Subcutaneous adipose tissue (tissue), 4 donors: ENCODE data around the gene PALD1. TPM values are rescaled to one million over a fixed set of nuclear protein-coding genes. Genes with fewer than 3 reads are reported as not detected.

Experiments used
- total RNA-seq, 4 donors: library from RNA; depleted of rRNA; stranded (reverse); fragments of >200 nt; gene quantifications; one replicate each; pipeline ENCODE4 v1.1.0, GENCODE V29; 2016
- TF ChIP-seq, protein P1 (sequence below): fragments of 450-650 bp; IDR thresholded peaks from one replicate; pipeline ENCODE4 v1.5.1; 2016; ENCODE audit warnings: low read depth, mild to moderate bottlenecking, control low read depth, antibody characterized with exemption, moderate library complexity

The PALD1 gene
- total RNA-seq, 4 donors from 2014 or later = 1.0 to 4.5 (median 2.9) TPM

DNA sequence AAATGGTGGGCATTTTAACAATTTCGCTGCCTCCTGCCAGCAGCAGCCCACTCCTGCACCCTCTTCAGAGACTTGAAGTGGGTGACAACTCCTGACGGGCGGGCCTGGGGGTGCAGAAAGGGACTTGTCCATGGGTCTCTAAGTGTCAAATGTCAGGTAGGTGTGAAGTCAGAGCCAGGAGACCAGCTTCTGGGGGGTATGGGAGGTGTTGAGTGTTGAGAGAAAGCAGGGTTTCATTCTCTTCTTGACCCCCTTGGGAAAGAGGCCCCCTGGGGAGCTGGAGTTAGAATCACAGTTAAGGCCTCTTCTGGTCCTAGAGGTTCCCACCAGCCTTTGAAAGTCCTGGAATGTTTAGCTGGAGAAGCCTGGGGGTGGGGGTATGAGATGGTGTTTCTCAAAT is 11.6 kb upstream of the PALD1 start:
- TF ChIP-seq, protein P1, sequence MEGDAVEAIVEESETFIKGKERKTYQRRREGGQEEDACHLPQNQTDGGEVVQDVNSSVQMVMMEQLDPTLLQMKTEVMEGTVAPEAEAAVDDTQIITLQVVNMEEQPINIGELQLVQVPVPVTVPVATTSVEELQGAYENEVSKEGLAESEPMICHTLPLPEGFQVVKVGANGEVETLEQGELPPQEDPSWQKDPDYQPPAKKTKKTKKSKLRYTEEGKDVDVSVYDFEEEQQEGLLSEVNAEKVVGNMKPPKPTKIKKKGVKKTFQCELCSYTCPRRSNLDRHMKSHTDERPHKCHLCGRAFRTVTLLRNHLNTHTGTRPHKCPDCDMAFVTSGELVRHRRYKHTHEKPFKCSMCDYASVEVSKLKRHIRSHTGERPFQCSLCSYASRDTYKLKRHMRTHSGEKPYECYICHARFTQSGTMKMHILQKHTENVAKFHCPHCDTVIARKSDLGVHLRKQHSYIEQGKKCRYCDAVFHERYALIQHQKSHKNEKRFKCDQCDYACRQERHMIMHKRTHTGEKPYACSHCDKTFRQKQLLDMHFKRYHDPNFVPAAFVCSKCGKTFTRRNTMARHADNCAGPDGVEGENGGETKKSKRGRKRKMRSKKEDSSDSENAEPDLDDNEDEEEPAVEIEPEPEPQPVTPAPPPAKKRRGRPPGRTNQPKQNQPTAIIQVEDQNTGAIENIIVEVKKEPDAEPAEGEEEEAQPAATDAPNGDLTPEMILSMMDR = no peak

DNA sequence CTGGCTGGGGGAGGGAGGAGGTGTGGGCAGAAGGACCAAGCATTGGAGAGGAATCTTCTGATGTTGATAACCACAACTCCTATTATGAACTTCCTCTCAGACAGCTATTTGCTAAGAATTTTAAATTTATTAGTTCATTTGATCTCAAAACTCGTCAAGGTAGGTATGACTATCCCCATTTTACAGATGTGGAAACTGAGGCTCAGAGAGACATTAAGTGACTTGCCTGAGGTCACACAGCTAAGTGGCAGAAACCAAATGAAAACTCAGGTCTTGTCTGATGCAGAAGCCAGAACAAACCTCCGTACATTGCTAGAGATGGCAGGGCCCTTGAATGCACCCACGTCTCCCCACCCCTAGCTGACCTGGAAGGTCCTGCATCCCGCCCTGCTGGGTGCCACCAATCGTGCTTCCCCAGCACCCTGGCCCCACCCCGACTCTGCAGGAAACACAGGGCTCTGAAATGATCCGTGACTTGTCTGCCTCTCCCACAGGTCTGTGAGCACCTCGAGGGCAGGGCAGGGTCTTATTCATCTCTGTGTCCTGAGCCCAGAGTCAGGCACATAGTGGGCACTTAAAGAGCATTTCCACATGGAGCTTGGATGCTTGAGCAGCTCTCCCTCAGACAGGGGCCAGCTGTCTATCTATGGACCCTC is 5.6 kb upstream of the PALD1 start:
- TF ChIP-seq, protein P1 = no peak

DNA sequence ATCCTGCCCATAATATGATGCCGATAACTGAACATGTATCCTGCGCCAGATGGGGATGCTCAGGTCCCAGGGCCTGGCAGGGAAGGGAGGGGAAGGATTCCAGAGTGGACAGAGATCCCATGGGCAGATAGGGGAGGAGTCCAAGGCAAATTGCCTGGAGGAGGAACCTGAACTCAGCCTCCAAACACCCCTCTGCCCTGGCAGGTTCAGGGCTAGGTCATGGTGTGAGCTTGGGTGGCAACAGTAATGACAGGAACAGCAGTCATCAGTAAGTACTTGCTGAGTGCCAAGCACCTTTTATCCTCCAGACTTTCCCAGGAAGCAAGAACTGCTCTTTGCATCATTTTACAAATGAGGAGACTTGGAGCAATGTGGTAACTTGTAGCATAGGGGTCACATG is 3.8 kb upstream of the PALD1 start:
- TF ChIP-seq, protein P1 = no peak

DNA sequence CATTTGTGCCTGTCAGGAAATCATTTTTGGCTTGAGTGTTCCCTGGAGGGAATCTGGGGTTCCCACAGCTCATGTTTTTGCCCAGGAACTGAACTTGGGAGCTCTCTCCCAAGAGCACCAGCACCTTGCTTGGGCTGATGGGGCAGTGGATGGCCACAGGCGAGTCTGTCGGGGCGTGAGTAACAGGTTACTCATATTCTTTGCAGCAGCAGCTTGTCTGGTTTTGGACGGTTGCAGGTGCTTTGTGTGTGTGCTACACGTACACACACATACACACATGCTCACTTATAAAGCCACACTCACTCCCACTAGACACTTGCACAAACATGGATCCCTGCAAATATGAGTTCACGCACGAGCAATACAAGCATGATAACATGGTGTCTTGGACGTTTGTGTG is 2.9 kb upstream of the PALD1 start:
- TF ChIP-seq, protein P1 = no peak

DNA sequence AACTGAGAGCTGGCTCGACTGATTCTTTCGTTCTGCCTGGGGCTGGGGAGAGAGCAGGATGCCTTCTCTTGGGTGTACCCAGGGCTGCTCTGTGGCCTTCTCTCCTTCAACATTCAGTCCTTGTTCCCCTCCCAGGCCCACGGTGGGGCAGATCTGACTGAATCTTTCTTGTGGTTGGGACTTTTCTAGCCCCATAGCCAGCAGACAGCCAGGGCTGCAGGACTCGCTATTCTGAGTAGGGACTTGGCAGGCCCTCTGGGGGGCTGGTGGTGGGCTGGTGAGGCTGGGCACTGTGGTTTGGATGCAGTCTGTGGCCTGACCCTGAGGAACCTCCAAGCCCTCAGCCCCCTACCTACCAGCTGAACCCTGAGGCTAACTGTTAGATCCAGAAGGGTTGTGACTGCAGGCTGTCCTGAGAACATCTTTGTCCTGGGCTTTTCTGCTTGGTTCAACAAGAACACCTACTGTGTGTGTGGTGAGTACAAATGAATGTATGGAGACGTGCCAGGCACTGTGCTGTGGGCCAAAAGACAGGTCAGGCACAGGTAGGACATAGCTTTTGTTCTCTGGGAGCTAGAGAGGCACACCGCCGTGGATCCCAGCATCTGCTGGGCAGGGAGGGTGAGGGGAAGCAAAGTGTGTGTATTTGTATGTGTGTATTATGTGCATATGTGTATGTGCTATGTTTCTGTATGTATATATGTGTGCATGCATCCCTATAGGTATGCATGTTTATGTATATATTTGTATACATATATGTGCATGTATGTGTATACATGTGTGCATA is 2.1 kb upstream of the PALD1 start:
- TF ChIP-seq, protein P1 = no peak

DNA sequence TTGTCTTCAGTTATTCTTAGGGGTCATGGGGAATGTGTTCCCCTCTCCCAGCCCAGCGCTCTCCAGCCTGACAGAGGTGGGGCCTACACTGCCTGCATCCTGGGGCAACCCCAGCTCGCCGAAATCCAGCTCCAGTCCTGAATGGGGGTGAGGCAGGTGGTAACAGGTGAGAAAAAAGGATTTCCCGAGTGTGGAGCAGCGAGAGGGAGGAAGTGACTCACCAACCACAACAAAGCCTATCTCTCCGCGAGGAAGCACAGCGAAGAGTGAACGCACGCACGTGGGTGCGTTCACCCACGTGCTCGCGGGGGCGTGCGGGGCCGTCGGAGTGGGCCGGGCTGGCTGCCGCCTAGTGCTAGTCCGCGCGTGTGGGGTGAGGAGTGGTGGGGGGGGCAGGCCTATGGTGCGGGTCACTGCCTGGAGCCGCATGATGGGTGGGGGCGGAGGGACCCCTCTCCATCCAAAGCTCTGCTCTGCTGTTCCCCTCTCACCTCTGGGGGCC is 855 bp upstream of the PALD1 start:
- TF ChIP-seq, protein P1 = no peak

DNA sequence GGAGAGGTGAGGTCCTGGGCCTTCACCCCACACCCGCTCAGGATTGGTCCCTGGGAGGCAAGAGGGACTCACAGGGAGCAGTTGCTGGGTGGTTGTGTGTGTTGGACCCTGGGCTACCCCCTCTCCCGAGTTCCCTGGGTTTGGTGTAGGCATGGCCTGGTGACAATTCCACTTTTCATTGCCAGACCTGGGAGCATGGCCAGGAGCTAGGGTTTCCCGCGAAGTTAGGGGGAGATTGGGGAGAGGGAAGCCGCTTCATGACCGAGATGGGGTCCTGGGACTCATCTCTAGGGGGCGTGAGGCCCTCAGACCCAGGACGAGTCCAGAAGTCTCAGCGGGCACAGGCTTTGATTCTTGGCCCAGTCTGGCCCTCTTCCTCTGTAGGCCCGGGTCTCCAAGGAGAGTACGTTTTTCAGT is 606 bp downstream of the PALD1 start:
- TF ChIP-seq, protein P1 = no peak
